Stimulated activated naive B cell treated with anti-CD40 and anti-IgM and Interleukin-4, amounts not matched to agents 10 μg/mL and 1 μg/mL and 100 μg/mL, for 72 hours (primary cell): Measurements from ENCODE around the gene SYNGR1.
"Not testable (repeated sequence)": the region's sequence is repeated elsewhere in the genome, so short reads cannot be mapped to it uniquely, and the experiment has no call there.

Experiments
- ATAC-seq, 2 donors: fragments of 150-1000 bp; cut with Tn5 transposase; replicated peaks; 2 replicates each; pipeline ENCODE4 v1.10.0; 2021; ENCODE audit warnings: moderate library complexity in 1 of 2
- DNase-seq: peaks from one replicate; pipeline ENCODE4 v3.0.0; 2021
- H3K27ac Mint-ChIP-seq: one replicate; pipeline ENCODE4 v1.8.0; 2022; ENCODE audit warnings: mild to moderate bottlenecking, mixed read lengths
- H3K27me3 Mint-ChIP-seq, 2 donors: one replicate each; pipeline ENCODE4 v1.8.0; 2022; ENCODE audit warnings: mixed read lengths in 2 of 2
- H3K36me3 Mint-ChIP-seq, 2 donors: one replicate each; pipeline ENCODE4 v1.8.0; 2022; ENCODE audit warnings: mixed read lengths in 2 of 2, mild to moderate bottlenecking in 1 of 2
- H3K4me1 Mint-ChIP-seq, 2 donors: one replicate each; pipeline ENCODE4 v1.8.0; 2022; ENCODE audit warnings: mixed read lengths in 2 of 2, mild to moderate bottlenecking in 1 of 2
- H3K4me3 Mint-ChIP-seq, 2 donors: one replicate each; pipeline ENCODE4 v1.8.0; 2022; ENCODE audit warnings: mild to moderate bottlenecking in 2 of 2, mixed read lengths in 2 of 2, moderate library complexity in 1 of 2
- H3K9me3 Mint-ChIP-seq, 2 donors: one replicate each; pipeline ENCODE4 v1.8.0; 2022; ENCODE audit warnings: mixed read lengths in 2 of 2, mild to moderate bottlenecking in 1 of 2

The SYNGR1 gene

GRCh38 chr22:39311592-39312400 lies 38.0 kb upstream of the SYNGR1 start:
- no peak for DNase-seq
- H3K27ac Mint-ChIP-seq, result peak overlapping the region; percentile 92
- H3K36me3 Mint-ChIP-seq, result peaks cover 40 to 89% of the 10 kb centered on the region in 2 donors
- H3K4me1 Mint-ChIP-seq, result peaks cover 41 to 63% of the 10 kb centered on the region in 2 donors
- no peaks in the 10 kb centered on the region for H3K27me3 Mint-ChIP-seq
- ATAC-seq, result peak in 1 of 2 donors; percentile 3
- H3K4me3 Mint-ChIP-seq, result peak overlapping the region; percentile 26 to 71
- no peaks in the 10 kb centered on the region for H3K9me3 Mint-ChIP-seq

- peak overlapping the region; percentile 92 for H3K27ac Mint-ChIP-seq
- no peaks in the 10 kb centered on the region for H3K27me3 Mint-ChIP-seq
- no peak for ATAC-seq
- H3K9me3 Mint-ChIP-seq, result no peaks in the 10 kb centered on the region
- H3K4me3 Mint-ChIP-seq, result peak overlapping the region in 1 of 2 donors; percentile 13
- DNase-seq, result no peak
- H3K4me1 Mint-ChIP-seq, result peaks cover 47 to 69% of the 10 kb centered on the region in 2 donors
- H3K36me3 Mint-ChIP-seq, result peaks cover 45 to 90% of the 10 kb centered on the region in 2 donors
These were observed 37.4 kb upstream of the SYNGR1 start for GRCh38 chr22:39312410-39312809.

- peaks cover 56 to 97% of the 10 kb centered on the region in 2 donors for H3K36me3 Mint-ChIP-seq
- peak overlapping the region in 1 of 2 donors; percentile 40 for H3K4me3 Mint-ChIP-seq
- DNase-seq (no peak), ATAC-seq (no peak)
- peak overlapping the region; percentile 79 for H3K27ac Mint-ChIP-seq
- H3K27me3 Mint-ChIP-seq, result no peaks in the 10 kb centered on the region
- peaks cover 56 to 79% of the 10 kb centered on the region in 2 donors for H3K4me1 Mint-ChIP-seq
- no peaks in the 10 kb centered on the region for H3K9me3 Mint-ChIP-seq
These were observed 36.4 kb upstream of the SYNGR1 start for GRCh38 chr22:39313258-39314001.

GRCh38 chr22:39314251-39314971 lies 35.4 kb upstream of the SYNGR1 start:
- Mint-ChIP-seq H3K4me1 (peaks cover 60 to 84% of the 10 kb centered on the region in 2 donors), H3K27me3 (no peaks in the 10 kb centered on the region), H3K4me3 (peak overlapping the region in 1 of 2 donors; percentile 41), H3K36me3 (peaks cover 65 to 97% of the 10 kb centered on the region in 2 donors), H3K9me3 (no peaks in the 10 kb centered on the region), H3K27ac (peak overlapping the region; percentile 84)
- no peak for DNase-seq
- no peak for ATAC-seq

- no peaks in the 10 kb centered on the region for H3K9me3 Mint-ChIP-seq
- ATAC-seq (no peak), DNase-seq (no peak)
- no peaks in the 10 kb centered on the region for H3K27me3 Mint-ChIP-seq
- H3K4me3 Mint-ChIP-seq, result peak overlapping the region; percentile 33 to 100
- H3K27ac Mint-ChIP-seq, result peak overlapping the region; percentile 90
- H3K36me3 Mint-ChIP-seq, result peaks cover 67 to 93% of the 10 kb centered on the region in 2 donors
- H3K4me1 Mint-ChIP-seq, result peaks cover 56 to 81% of the 10 kb centered on the region in 2 donors
These were observed 34.4 kb upstream of the SYNGR1 start for GRCh38 chr22:39315389-39315788.

- no peaks in the 10 kb centered on the region for H3K27me3 Mint-ChIP-seq
- peaks cover 64 to 84% of the 10 kb centered on the region in 2 donors for H3K36me3 Mint-ChIP-seq
- peaks cover 52 to 76% of the 10 kb centered on the region in 2 donors for H3K4me1 Mint-ChIP-seq
- peak overlapping the region; percentile 98 to 100 for H3K4me3 Mint-ChIP-seq
- ATAC-seq (peak; percentile 40 to 47), DNase-seq (peak; percentile 67)
- no peaks in the 10 kb centered on the region for H3K9me3 Mint-ChIP-seq
- peak overlapping the region; percentile 90 for H3K27ac Mint-ChIP-seq
These were observed 33.2 kb upstream of the SYNGR1 start for GRCh38 chr22:39316440-39317083.

- no peaks in the 10 kb centered on the region for H3K27me3 Mint-ChIP-seq
- no peaks in the 10 kb centered on the region for H3K9me3 Mint-ChIP-seq
- peak overlapping the region; percentile 98 to 100 for H3K4me3 Mint-ChIP-seq
- DNase-seq (no peak), ATAC-seq (no peak)
- H3K4me1 Mint-ChIP-seq, result peaks cover 48 to 69% of the 10 kb centered on the region in 2 donors
- peaks cover 58 to 77% of the 10 kb centered on the region in 2 donors for H3K36me3 Mint-ChIP-seq
- H3K27ac Mint-ChIP-seq, result peak overlapping the region; percentile 100
These were observed 32.6 kb upstream of the SYNGR1 start for GRCh38 chr22:39317084-39317774.

- Mint-ChIP-seq H3K36me3 (peaks cover 51 to 70% of the 10 kb centered on the region in 2 donors), H3K9me3 (no peaks in the 10 kb centered on the region), H3K4me3 (peak overlapping the region; percentile 98 to 100), H3K4me1 (peaks cover 46 to 64% of the 10 kb centered on the region in 2 donors), H3K27me3 (no peaks in the 10 kb centered on the region), H3K27ac (peak overlapping the region; percentile 100)
- ATAC-seq, result no peak
- DNase-seq, result no peak
These were observed 31.9 kb upstream of the SYNGR1 start for GRCh38 chr22:39317775-39318506.

GRCh38 chr22:39318507-39319283 lies 31.1 kb upstream of the SYNGR1 start:
- Mint-ChIP-seq H3K9me3 (no peaks in the 10 kb centered on the region), H3K27ac (peak overlapping the region; percentile 100), H3K36me3 (peaks cover 44 to 62% of the 10 kb centered on the region in 2 donors), H3K4me1 (peaks cover 41 to 56% of the 10 kb centered on the region in 2 donors), H3K4me3 (peak overlapping the region; percentile 98 to 100), H3K27me3 (no peaks in the 10 kb centered on the region)
- ATAC-seq (peak; percentile 4 to 7), DNase-seq (no peak)

GRCh38 chr22:39319284-39320022 lies 30.3 kb upstream of the SYNGR1 start, which contains the start of gene RPL3:
Gene RPL3, minus strand, starts transcription at chr22:39319623. Its CDS starts 26 bp downstream, at chr22:39319597.
- ATAC-seq (peak; percentile 82 to 90), DNase-seq (peak; percentile 95)
- peak within 1 kb of the TSS; percentile 98 to 100 for H3K4me3 Mint-ChIP-seq
- peaks cover 42 to 55% of the 10 kb centered on the region in 2 donors for H3K36me3 Mint-ChIP-seq
- no peaks in the 10 kb centered on the region for H3K9me3 Mint-ChIP-seq
- peak within 1 kb of the TSS; percentile 100 for H3K27ac Mint-ChIP-seq
- H3K4me1 Mint-ChIP-seq, result peaks cover 39 to 51% of the 10 kb centered on the region in 2 donors
- no peaks in the 10 kb centered on the region for H3K27me3 Mint-ChIP-seq

- Mint-ChIP-seq H3K27ac (peak overlapping the region; percentile 100), H3K36me3 (peaks cover 34 to 43% of the 10 kb centered on the region in 2 donors), H3K4me1 (peaks cover 30 to 41% of the 10 kb centered on the region in 2 donors)
These were observed 29.2 kb upstream of the SYNGR1 start for GRCh38 chr22:39320616-39321029.

More at GRCh38 chr22:39320616-39321029, 29.2 kb upstream of the SYNGR1 start:
- not testable (repeated sequence) for H3K27me3 Mint-ChIP-seq, ATAC-seq, H3K9me3 Mint-ChIP-seq, DNase-seq
- peak overlapping the region; percentile 85 to 98 for H3K4me3 Mint-ChIP-seq
